Measurements from ENCODE around the gene TNS2. TPM values are rescaled to one million over a fixed set of nuclear protein-coding genes. Genes with fewer than 3 reads are reported as not detected.

Gene TNS2
- total and polyA plus RNA-seq, 9 donors = 49.3 to 119 (median 99.0) TPM

DNA sequence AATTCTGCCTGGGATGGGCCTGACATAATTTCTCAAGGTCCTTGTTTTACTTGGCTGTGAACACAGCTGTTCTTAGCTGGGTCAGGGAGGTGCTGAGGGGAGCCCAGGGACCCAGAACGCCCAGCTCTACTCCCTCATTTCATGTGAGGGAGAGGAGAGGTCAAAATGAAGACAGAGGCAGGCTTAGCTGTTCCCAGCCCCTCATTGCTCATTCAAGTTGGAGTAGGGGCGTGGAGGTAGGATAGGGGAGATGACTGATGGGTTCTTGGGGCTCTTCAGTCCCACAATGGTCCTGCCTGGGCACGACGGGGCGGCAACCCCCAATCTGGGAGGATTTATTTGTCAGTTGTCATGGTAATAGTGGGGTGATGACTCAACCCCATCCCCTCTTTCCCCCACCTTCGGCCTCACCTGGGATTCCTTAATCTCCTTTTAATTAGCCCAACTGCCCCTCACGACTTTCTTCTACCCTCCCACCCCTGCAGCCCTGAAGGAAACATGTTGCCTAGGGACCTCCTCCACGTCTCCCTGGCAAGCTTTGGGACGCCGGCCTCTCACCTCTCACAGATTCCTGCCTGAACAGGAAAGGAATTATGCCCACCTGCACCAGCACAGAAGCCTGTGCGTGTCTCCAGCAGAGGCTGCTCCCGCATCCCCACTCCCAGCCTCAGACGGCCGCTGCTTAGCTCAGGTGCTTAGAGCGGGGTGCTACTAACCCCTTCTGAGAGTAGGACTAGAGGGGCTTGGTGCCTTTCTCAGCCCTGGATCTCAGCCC lies 19.1 kb downstream of the TNS2 start:
- Histone ChIP-seq H3K4me1 (ENCODE audit: control insufficient read depth, insufficient read depth, low read length) (peaks cover 96% of the 10 kb centered on the region), H3K9me3 (replicated peaks; ENCODE audit: control insufficient read depth, low read depth, low read length) (no peaks in the 10 kb centered on the region), H3K27ac (ENCODE audit: low read length) (peak overlapping the region; percentile 74), H3K4me3 (ENCODE audit: low read length) (no peak overlapping the region), H3K27me3 (ENCODE audit: control insufficient read depth, insufficient read depth, low read length) (no peaks in the 10 kb centered on the region), H3K36me3 (ENCODE audit: control insufficient read depth, insufficient read depth, low read length) (peaks cover 69% of the 10 kb centered on the region)
- peak; percentile 48 for DNase-seq
- 13% methylated on average over 4 of the region's 15 CpGs for WGBS (ENCODE audit: insufficient coverage)

DNA sequence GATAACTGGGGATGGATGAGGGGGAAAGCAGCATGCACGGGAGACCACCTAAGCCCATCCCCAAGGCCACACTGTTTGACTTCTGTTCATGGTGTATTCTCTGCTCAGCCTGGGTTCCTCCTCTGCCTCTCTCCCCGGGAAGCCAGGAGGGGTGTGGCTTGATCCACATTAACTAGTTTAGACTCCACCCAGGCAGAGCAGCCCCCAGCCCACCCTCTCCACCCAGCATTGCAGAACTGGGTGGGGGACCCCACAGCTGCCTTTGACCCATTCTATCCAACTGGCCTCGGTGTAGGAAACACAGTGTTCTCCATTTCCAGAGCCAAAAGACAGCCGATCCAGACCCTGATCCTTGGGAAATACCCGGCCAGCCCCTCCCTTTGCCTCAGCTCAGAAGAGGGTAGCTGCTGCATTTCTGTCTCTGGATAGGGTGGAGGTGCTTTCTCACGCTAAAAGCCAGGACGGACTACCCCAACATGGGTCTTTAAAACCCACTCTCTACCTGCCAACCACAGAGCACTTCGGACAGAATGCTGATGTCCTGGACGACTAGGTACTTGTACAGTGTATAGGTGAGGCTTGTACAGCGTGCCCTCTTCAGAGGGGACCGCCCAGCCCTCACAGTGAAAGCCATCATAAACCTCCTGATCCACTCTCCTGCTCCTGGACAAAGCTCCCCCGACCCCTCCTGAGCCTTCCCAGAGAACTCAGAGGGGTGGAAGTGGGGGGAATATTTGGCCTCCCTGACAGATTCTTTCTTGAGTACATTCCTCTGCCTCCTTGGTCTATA lies 20.0 kb downstream of the TNS2 start:
- H3K9me3 ChIP-seq (replicated peaks; ENCODE audit: control insufficient read depth, low read depth, low read length) = no peaks in the 10 kb centered on the region
- 33% methylated on average over 4 of the region's 12 CpGs for WGBS (ENCODE audit: insufficient coverage)
- DNase-seq = peak; percentile 93
- no peaks in the 10 kb centered on the region for H3K27me3 ChIP-seq (ENCODE audit: control insufficient read depth, insufficient read depth, low read length)
- peak overlapping the region; percentile 93 for H3K27ac ChIP-seq (ENCODE audit: low read length)
- H3K36me3 ChIP-seq (ENCODE audit: control insufficient read depth, insufficient read depth, low read length) = peaks cover 69% of the 10 kb centered on the region
- no peak overlapping the region for H3K4me3 ChIP-seq (ENCODE audit: low read length)
- peaks cover 94% of the 10 kb centered on the region for H3K4me1 ChIP-seq (ENCODE audit: control insufficient read depth, insufficient read depth, low read length)

DNA sequence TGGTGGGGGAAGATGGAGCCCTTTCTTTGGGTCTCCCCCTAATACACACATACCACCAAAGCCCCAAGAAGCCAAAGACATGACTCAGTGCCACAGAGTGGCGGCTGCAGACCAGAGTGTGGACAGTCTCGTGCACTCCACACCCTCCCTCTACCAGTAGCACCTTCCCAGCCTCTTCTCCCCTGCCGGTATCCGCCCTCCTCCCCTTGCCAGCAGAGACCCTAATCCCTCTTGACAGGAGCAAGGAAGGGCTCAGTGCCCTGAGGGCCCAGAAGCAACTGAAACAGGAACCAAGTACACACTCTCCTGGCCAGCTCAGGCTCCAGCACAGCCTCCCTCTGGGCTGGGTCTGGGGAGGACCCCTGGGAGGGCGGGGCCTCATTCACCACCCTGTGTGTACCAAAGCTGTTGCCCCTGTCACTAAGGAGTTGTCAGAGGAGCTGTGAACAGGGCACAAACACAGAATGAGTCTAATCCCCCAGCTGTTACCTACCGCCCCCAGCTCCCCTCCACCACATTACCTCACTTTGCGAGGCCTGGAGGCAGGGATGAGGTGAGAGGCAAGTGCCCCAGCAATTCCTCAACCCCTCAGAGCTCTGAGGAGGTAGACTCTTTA lies 21.1 kb downstream of the TNS2 start:
- Histone ChIP-seq H3K36me3 (ENCODE audit: control insufficient read depth, insufficient read depth, low read length) (peaks cover 69% of the 10 kb centered on the region), H3K9me3 (replicated peaks; ENCODE audit: control insufficient read depth, low read depth, low read length) (no peaks in the 10 kb centered on the region), H3K27me3 (ENCODE audit: control insufficient read depth, insufficient read depth, low read length) (no peaks in the 10 kb centered on the region), H3K27ac (ENCODE audit: low read length) (peak overlapping the region; percentile 93), H3K4me1 (ENCODE audit: control insufficient read depth, insufficient read depth, low read length) (peaks cover 86% of the 10 kb centered on the region), H3K4me3 (ENCODE audit: low read length) (no peak overlapping the region)
- peak; percentile 31 for DNase-seq
- 73% methylated on average over 4 of the region's 7 CpGs for WGBS (ENCODE audit: insufficient coverage)

DNA sequence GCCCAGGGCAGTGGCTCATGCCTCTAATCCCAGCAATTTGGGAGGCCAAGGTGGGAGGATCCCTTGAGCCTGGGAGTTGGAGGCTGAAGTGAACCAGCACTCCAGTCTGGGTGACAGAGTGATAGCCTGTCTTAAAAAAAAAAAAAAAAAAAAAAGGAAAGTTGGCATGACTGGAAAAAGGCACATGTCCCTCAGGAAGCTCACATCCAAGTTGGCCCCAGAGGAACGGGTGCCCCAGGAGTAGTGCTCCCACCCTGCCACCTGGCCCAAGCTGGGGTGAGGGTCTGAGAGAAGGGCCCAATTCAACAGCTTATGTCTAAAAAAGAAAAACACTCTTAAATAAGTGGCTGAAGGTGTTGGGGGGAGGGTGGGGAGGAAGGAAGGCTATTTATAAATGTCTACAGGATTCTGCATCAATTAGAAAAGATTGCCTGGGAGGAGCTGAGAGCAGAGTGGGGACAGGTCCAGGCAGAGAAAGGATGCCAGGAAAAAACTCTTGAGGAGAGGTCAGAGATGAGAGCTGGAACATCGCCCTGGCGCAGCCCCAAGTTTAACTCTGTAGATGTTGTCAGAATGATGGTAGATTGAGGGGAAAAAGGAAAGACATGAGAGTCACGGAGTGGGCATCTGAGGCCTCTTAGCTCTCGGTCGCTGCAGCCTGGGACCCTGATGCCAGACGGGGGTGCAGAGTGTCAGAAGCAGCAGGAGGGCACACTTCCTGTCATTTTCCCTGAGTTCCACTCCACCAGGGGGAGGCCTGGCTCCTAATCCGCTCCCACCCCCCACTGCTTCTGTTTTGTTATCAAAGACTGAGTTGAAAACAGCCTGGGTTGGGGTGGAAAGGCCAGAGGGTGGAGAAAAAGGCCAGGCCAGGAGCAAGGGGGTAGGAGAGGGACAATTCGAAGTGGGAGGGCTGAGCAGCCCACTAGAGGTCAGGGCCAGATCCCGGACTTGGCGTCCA lies 22.0 kb downstream of the TNS2 start:
- no peaks in the 10 kb centered on the region for H3K9me3 ChIP-seq (replicated peaks; ENCODE audit: control insufficient read depth, low read depth, low read length)
- peaks cover 69% of the 10 kb centered on the region for H3K36me3 ChIP-seq (ENCODE audit: control insufficient read depth, insufficient read depth, low read length)
- H3K4me3 ChIP-seq (ENCODE audit: low read length) = no peak overlapping the region
- no peaks in the 10 kb centered on the region for H3K27me3 ChIP-seq (ENCODE audit: control insufficient read depth, insufficient read depth, low read length)
- peak; percentile 98 for DNase-seq
- peaks cover 78% of the 10 kb centered on the region for H3K4me1 ChIP-seq (ENCODE audit: control insufficient read depth, insufficient read depth, low read length)
- 23% methylated on average over 5 of the region's 11 CpGs for WGBS (ENCODE audit: insufficient coverage)
- peak overlapping the region; percentile 93 for H3K27ac ChIP-seq (ENCODE audit: low read length)

DNA sequence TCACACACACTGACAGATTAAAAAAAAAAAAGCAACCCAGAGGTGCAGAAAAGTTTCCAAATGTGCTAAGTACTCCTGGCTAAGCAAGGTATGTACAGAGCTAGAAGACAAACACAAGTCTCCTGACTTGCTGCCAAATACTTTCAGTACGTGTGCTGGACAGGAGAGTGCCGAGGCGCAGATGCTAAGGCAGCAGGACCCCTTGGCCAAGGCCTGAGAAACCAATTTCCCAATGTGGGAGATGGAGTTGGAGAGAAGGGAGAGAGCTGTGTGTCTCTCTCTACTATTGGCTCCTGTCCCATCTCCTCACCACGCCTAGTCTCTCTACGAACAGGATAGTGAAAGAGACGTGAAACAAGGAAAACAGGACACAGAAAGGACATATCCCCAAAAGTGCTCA lies 24.0 kb downstream of the TNS2 start:
- no peak overlapping the region for H3K4me3 ChIP-seq (ENCODE audit: low read length)
- no peaks in the 10 kb centered on the region for H3K27me3 ChIP-seq (ENCODE audit: control insufficient read depth, insufficient read depth, low read length)
- H3K36me3 ChIP-seq (ENCODE audit: control insufficient read depth, insufficient read depth, low read length) = peaks cover 61% of the 10 kb centered on the region
- H3K27ac ChIP-seq (ENCODE audit: low read length) = peak overlapping the region; percentile 39
- DNase-seq = peak; percentile 92
- peaks cover 70% of the 10 kb centered on the region for H3K4me1 ChIP-seq (ENCODE audit: control insufficient read depth, insufficient read depth, low read length)
- WGBS (ENCODE audit: insufficient coverage) = 20% methylated on average over 1 of the region's 6 CpGs
- H3K9me3 ChIP-seq (replicated peaks; ENCODE audit: control insufficient read depth, low read depth, low read length) = no peaks in the 10 kb centered on the region

DNA sequence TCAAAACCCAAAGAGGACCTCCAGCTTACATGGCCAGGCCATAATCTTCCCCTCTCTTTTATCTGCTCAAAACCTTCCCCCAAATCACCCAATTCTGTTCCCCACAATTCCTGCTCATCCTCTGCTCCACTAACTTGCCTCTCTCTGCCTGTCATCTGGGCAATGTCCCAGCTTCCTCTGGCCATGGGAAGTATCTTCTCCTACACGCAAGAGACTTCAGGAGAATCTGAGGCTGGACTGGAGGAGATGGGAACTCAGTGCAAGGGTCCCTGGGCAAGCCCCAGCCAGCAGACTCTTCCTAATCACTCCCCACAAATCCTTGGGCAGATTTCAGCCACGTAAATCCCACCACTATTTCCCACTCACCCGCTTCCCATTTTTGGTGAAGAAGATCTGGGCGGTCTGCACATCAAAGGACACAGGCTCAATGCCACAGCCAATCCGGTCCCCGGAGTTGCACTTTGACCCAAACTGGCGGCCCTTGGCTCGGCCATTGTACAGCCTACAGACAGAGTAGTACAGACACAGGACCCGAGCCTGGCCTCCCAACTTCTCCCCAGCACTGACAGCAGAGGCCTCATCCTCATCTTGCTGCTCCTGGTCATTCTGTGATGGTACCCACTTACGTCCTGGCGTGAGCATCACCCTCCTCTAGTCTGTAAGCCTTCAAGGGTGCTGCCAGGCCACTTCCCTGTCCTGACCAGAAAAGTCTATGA lies 24.6 kb downstream of the TNS2 start:
- Histone ChIP-seq H3K4me1 (ENCODE audit: control insufficient read depth, insufficient read depth, low read length) (peaks cover 65% of the 10 kb centered on the region), H3K27ac (ENCODE audit: low read length) (peak overlapping the region; percentile 39), H3K9me3 (replicated peaks; ENCODE audit: control insufficient read depth, low read depth, low read length) (no peaks in the 10 kb centered on the region), H3K27me3 (ENCODE audit: control insufficient read depth, insufficient read depth, low read length) (no peaks in the 10 kb centered on the region), H3K4me3 (ENCODE audit: low read length) (no peak overlapping the region), H3K36me3 (ENCODE audit: control insufficient read depth, insufficient read depth, low read length) (peaks cover 61% of the 10 kb centered on the region)
- 74% methylated on average over 10 of the region's 11 CpGs for WGBS (ENCODE audit: insufficient coverage)
- peak; percentile 76 for DNase-seq

DNA sequence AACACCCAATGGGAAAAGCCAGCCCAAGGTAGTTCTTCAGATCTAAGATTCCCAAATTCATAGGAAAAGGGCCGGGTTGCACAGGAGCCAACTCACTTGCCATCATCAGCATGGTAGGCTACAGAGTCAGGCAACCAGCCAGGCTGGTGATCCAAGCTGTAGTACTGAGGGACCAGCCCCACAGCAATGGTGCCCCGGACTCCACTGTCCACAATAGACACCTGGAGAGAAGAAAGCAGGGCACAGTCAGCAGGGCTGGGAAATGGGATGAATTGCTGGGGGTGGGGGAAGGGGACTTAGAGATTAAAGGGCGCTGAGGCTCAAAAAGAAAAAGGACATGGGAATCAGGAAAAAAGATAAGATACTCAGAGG lies 25.1 kb downstream of the TNS2 start:
- no peak for DNase-seq
- Histone ChIP-seq H3K36me3 (ENCODE audit: control insufficient read depth, insufficient read depth, low read length) (peaks cover 61% of the 10 kb centered on the region), H3K9me3 (replicated peaks; ENCODE audit: control insufficient read depth, low read depth, low read length) (no peaks in the 10 kb centered on the region), H3K27me3 (ENCODE audit: control insufficient read depth, insufficient read depth, low read length) (no peaks in the 10 kb centered on the region), H3K4me3 (ENCODE audit: low read length) (no peak overlapping the region), H3K4me1 (ENCODE audit: control insufficient read depth, insufficient read depth, low read length) (peaks cover 64% of the 10 kb centered on the region), H3K27ac (ENCODE audit: low read length) (peak overlapping the region; percentile 39)
- WGBS (ENCODE audit: insufficient coverage) = 94% methylated on average over 2 of the region's 3 CpGs

DNA sequence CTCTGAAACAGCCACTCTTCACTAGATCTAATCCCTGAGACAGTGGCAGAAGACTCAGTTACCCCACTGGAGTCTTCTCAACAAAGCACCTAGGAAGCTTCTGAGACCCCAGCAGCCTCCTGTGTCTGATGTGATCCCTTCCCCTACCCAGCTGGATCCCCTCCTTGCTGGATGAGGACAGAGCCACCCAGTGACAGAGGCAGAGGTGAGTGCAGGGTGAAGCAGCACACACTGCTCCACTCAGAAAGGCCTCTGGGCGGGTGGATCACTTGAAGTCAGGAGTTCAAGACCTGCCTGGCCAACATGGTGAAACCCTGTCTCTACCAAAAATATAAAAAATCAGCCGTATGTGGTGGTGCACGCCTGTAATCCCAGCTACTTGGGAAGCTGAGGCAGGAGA lies 26.6 kb downstream of the TNS2 start:
- peaks cover 54% of the 10 kb centered on the region for H3K4me1 ChIP-seq (ENCODE audit: control insufficient read depth, insufficient read depth, low read length)
- no peak for DNase-seq
- no peak overlapping the region for H3K4me3 ChIP-seq (ENCODE audit: low read length)
- peaks cover 48% of the 10 kb centered on the region for H3K36me3 ChIP-seq (ENCODE audit: control insufficient read depth, insufficient read depth, low read length)
- no peaks in the 10 kb centered on the region for H3K9me3 ChIP-seq (replicated peaks; ENCODE audit: control insufficient read depth, low read depth, low read length)
- H3K27me3 ChIP-seq (ENCODE audit: control insufficient read depth, insufficient read depth, low read length) = no peaks in the 10 kb centered on the region
- H3K27ac ChIP-seq (ENCODE audit: low read length) = no peak overlapping the region
- WGBS (ENCODE audit: insufficient coverage) = 100% methylated on average over 1 of the region's 3 CpGs

DNA sequence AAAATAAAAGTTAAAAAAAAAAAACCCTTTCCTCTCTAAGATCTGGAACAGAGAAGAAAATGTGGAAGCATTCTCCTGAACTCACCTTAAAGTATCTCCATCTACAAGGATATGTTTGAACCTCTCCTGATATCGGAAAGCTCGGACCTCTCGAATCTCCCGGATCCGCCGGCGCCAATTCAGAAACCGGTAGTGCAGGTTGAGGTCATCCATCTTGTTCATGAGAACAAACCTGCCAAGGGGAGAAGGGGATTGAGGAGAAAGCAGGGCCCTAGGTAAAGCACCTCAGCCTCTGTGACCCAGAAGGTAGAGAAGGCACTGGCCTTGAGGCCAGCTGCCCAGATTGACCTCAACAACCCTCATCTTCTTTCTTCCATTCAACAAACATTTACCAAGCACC lies 27.2 kb downstream of the TNS2 start:
- peaks cover 47% of the 10 kb centered on the region for H3K36me3 ChIP-seq (ENCODE audit: control insufficient read depth, insufficient read depth, low read length)
- H3K4me1 ChIP-seq (ENCODE audit: control insufficient read depth, insufficient read depth, low read length) = peaks cover 48% of the 10 kb centered on the region
- H3K27me3 ChIP-seq (ENCODE audit: control insufficient read depth, insufficient read depth, low read length) = no peaks in the 10 kb centered on the region
- H3K9me3 ChIP-seq (replicated peaks; ENCODE audit: control insufficient read depth, low read depth, low read length) = no peaks in the 10 kb centered on the region
- H3K27ac ChIP-seq (ENCODE audit: low read length) = no peak overlapping the region
- no peak overlapping the region for H3K4me3 ChIP-seq (ENCODE audit: low read length)
- DNase-seq = no peak
- WGBS (ENCODE audit: insufficient coverage) = 93% methylated on average over 5 of the region's 8 CpGs

Measured in muscle of leg (tissue), 11 donors.